K562 (cell line): ENCODE data around the gene TMEM184B. TPM values are rescaled to one million over a fixed set of nuclear protein-coding genes. Genes with fewer than 3 reads are reported as not detected.
A peak's percentile ranks its signal among the peaks of the same experiment; 100 is the strongest.

Experiments
- ARHGAP35 ChIP-seq: fragments of 450-650 bp; IDR thresholded peaks from 2 replicates; pipeline ENCODE4 v1.6.1; 2018; ENCODE audit not compliant: partially characterized antibody
- C11orf30 ChIP-seq: fragments of 450-650 bp; IDR thresholded peaks from 2 replicates; pipeline ENCODE4 v1.6.1; 2016; ENCODE audit warnings: low read depth, mild to moderate bottlenecking
- CBX3 ChIP-seq, 2 experiments: IDR thresholded peaks; 1 replicate in 1 of 2; 2 replicates in 1 of 2; pipeline ENCODE4 v1.6.1; 2012; ENCODE audit warnings: inconsistent platforms in 2 of 2, low read length in 2 of 2, borderline replicate concordance in 1 of 2, control low read depth in 1 of 2
- CLOCK ChIP-seq: fragments of 250-450 bp; sonication (Bioruptor Pico); IDR thresholded peaks from 2 replicates; pipeline ENCODE4 v1.4.0; 2020; ENCODE audit warnings: mild to moderate bottlenecking, moderate library complexity, borderline replicate concordance
- CREB1 ChIP-seq, 2 experiments: sonication (generic) in 1 of 2; formaldehyde crosslinking in 1 of 2; IDR thresholded peaks; 2 replicates each; pipeline versions ENCODE4 v1.6.1 to v1.8.0; 2012 to 2022; ENCODE audit warnings: inconsistent platforms in 1 of 2, mild to moderate bottlenecking in 1 of 2, missing genetic modification reagents in 1 of 2, moderate library complexity in 1 of 2
- DNMT1 ChIP-seq: fragments of 450-650 bp; IDR thresholded peaks from 2 replicates; pipeline ENCODE4 v1.6.1; 2016; ENCODE audit warnings: antibody characterized with exemption, mild to moderate bottlenecking
- FOXA1 ChIP-seq: fragments of 450-650 bp; IDR thresholded peaks from 2 replicates; pipeline ENCODE4 v1.6.1; 2016; ENCODE audit warnings: mild to moderate bottlenecking, borderline replicate concordance
- HDAC1 ChIP-seq, 2 experiments: fragments of 450-650 bp; IDR thresholded peaks; 2 replicates each; pipeline ENCODE4 v1.6.1; 2016 to 2017; ENCODE audit warnings: inconsistent platforms in 1 of 2, mild to moderate bottlenecking in 1 of 2, moderate library complexity in 1 of 2
- IFI16 ChIP-seq: fragments of 250-450 bp; sonication (Bioruptor Pico); IDR thresholded peaks from 2 replicates; pipeline ENCODE4 v2.1.2; 2022; ENCODE audit warnings: mild to moderate bottlenecking, inconsistent platforms
- KDM1A ChIP-seq, 2 experiments: fragments of 450-650 bp; IDR thresholded peaks; 2 replicates each; pipeline ENCODE4 v1.6.1; 2016; ENCODE audit warnings: mild to moderate bottlenecking in 2 of 2
- NFXL1 ChIP-seq: fragments of 450-650 bp; formaldehyde crosslinking; IDR thresholded peaks from 2 replicates; pipeline ENCODE4 v1.4.0; 2021; ENCODE audit warnings: mild to moderate bottlenecking
- RNF2 ChIP-seq: sonication (generic); IDR thresholded peaks from 2 replicates; pipeline ENCODE4 v1.6.1; 2016
- SMARCA4 ChIP-seq: fragments of 450-650 bp; IDR thresholded peaks from 2 replicates; pipeline ENCODE4 v1.6.1; 2016
- SNIP1 ChIP-seq: fragments of 450-650 bp; IDR thresholded peaks from 2 replicates; pipeline ENCODE4 v1.7.1; 2017; ENCODE audit warnings: low read depth, mild to moderate bottlenecking
- SOX6 ChIP-seq: fragments of 450-650 bp; IDR thresholded peaks from 2 replicates; pipeline ENCODE4 v1.6.1; 2014; ENCODE audit warnings: mild to moderate bottlenecking
- SP2 ChIP-seq: IDR thresholded peaks from 2 replicates; pipeline ENCODE4 v1.6.1; 2011; ENCODE audit warnings: mild to moderate bottlenecking, low read depth, low read length, moderate library complexity; ENCODE audit not compliant: poor library complexity, severe bottlenecking; ENCODE audit errors: extremely low read depth
- ZBTB8A ChIP-seq: fragments of 450-650 bp; IDR thresholded peaks from 2 replicates; pipeline ENCODE4 v1.6.1; 2018; ENCODE audit warnings: mild to moderate bottlenecking, moderate library complexity; ENCODE audit not compliant: partially characterized antibody
- ZC3H4 ChIP-seq: sonication (generic); formaldehyde crosslinking; IDR thresholded peaks from 2 replicates; pipeline ENCODE4 v1.9.0; 2021; ENCODE audit warnings: missing genetic modification reagents, borderline replicate concordance
- ZFP36 ChIP-seq: fragments of 150-350 bp; IDR thresholded peaks from 2 replicates; pipeline ENCODE4 v1.6.1; 2018; ENCODE audit warnings: low read length, low read depth; ENCODE audit not compliant: partially characterized antibody
- ZNF253 ChIP-seq: fragments of 250-450 bp; sonication (Bioruptor Pico); conservative IDR thresholded peaks from 2 replicates; pipeline ENCODE4 v1.6.1; 2021; ENCODE audit warnings: mild to moderate bottlenecking
- ZNF586 ChIP-seq: fragments of 450-650 bp; formaldehyde crosslinking; conservative IDR thresholded peaks from 2 replicates; pipeline ENCODE4 v1.4.0; 2020; ENCODE audit warnings: mild to moderate bottlenecking, moderate library complexity
- ZNF639 ChIP-seq, 2 experiments: fragments of 200-800 bp in 1 of 2; sonication (Bioruptor generic) in 1 of 2; sonication (generic) in 1 of 2; formaldehyde crosslinking in 1 of 2; IDR thresholded peaks in 1 of 2; conservative IDR thresholded peaks in 1 of 2; 2 replicates each; pipeline versions ENCODE4 v1.5.0 to v1.6.1; 2016 to 2020; ENCODE audit warnings: missing compliant biosample characterization in 1 of 2, missing genetic modification characterization in 1 of 2, missing genetic modification reagents in 1 of 2
- polyA plus RNA-seq, 8 experiments: library from polyadenylated mRNA; depleted of rRNA in 4 of 8; stranded (reverse) in 5 of 8; unstranded in 3 of 8; fragments of >200 nt; fragmentation: Nextera tagmentation in 2 of 8; fragmentation: Illumina TruSeq in 1 of 8; extraction: Ambion mirVana in 2 of 8; extraction: Trizol in 1 of 8; gene quantifications; 2 replicates each; pipeline versions ENCODE4 v1.2.1 to v1.2.3, GENCODE V29; 2011 to 2014; ENCODE audit warnings: inconsistent platforms in 1 of 8, missing spikeins in 1 of 8
- total RNA-seq, 7 experiments: library from RNA; depleted of rRNA in 6 of 7; stranded (reverse); fragments of >200 nt in 6 of 7; fragmentation: Illumina TruSeq in 2 of 7; extraction: Trizol in 2 of 7; gene quantifications; 2 replicates each; pipeline versions ENCODE4 v1.2.1 to v1.2.3, GENCODE V29; 2011 to 2021; ENCODE audit warnings: low replicate concordance in 1 of 7
- TF ChIP-seq, protein P1 (sequence below): fragments of 450-650 bp; IDR thresholded peaks from 2 replicates; pipeline ENCODE4 v1.6.1; 2017; ENCODE audit warnings: antibody characterized with exemption

TMEM184B gene
- total and polyA plus RNA-seq, 9 of the 15 experiments (the other 6 are each of a cell fraction or from before 2014, with no cell fraction given): 0.31 to 25.1 (median 6.2) TPM

DNA sequence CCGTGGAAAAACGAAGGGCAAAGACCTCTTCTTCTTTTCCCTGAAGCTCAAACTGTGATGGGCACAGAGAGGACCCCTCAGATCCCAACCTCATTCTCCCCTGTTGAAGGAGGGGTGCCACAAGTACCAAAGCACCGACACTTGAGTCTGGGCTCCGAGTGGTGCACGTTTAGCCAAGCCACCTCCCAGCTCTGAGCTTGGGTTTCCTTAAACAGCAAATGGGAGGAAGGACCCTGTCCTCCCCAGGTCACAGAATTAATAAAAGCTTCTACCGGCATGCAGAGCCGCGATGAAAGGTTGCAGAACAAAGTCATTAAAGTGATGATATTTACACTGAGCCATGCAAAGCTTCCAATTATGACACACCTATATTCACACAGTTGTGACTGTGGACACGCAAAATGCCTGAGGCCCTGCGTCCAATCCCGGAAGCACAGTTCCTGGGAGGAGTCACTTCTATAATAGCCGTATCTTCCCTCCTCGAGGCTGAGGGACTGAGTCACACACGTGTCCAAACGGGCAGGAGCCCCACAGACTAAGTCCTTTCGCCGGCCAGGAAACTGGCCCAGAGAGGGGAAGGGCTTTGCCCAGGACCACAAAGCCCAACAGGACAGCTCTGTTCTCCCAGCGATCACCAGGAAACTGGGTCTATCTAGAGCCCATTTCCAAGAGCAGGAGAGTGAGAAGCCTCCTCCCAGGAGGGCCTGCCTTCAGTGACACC lies 45.3 kb upstream of the TMEM184B start (continued):
- TF ChIP-seq KDM1A (IDR thresholded peaks at IDR 0.05): no peak; a peak in 1 of 4 replicates
- no peak for TF ChIP-seq SP2
- TF ChIP-seq, protein P1, sequence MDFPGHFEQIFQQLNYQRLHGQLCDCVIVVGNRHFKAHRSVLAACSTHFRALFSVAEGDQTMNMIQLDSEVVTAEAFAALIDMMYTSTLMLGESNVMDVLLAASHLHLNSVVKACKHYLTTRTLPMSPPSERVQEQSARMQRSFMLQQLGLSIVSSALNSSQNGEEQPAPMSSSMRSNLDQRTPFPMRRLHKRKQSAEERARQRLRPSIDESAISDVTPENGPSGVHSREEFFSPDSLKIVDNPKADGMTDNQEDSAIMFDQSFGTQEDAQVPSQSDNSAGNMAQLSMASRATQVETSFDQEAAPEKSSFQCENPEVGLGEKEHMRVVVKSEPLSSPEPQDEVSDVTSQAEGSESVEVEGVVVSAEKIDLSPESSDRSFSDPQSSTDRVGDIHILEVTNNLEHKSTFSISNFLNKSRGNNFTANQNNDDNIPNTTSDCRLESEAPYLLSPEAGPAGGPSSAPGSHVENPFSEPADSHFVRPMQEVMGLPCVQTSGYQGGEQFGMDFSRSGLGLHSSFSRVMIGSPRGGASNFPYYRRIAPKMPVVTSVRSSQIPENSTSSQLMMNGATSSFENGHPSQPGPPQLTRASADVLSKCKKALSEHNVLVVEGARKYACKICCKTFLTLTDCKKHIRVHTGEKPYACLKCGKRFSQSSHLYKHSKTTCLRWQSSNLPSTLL: no peak
- TF ChIP-seq SOX6: 0 out of 2 replicates have a peak, but pooled peaks have one; percentile 12
- TF ChIP-seq HDAC1 (IDR thresholded peaks at IDR 0.05): 0 out of 4 replicates have a peak, but pooled peaks of 1 of the 2 experiments have one; percentile 48
- TF ChIP-seq ZNF253: no peak
- no peak for TF ChIP-seq ZNF586 (CRISPR knock-in tag)
- TF ChIP-seq NFXL1 (CRISPR knock-in tag): no peak
- 0 out of 3 replicates have a peak, but pooled peaks of 1 of the 2 experiments have one; percentile 26 for TF ChIP-seq CBX3 (IDR thresholded peaks at IDR 0.05; ENCODE audit: borderline replicate concordance in 1 of 2, low read length in 2 of 2)
- TF ChIP-seq RNF2: 0 out of 2 replicates have a peak, but pooled peaks have one; percentile 41
- TF ChIP-seq ZFP36: peak; percentile 79
- no peak for TF ChIP-seq C11orf30
- TF ChIP-seq CREB1 (IDR thresholded peaks at IDR 0.05): peak; percentile 40; the same call in 1 of the 2 replicates
- no peak for TF ChIP-seq CREB1 (CRISPR knock-in tag; IDR thresholded peaks at IDR 0.05)
- no peak for TF ChIP-seq SNIP1
- TF ChIP-seq IFI16 (CRISPR knock-in tag): no peak
- no peak for TF ChIP-seq ARHGAP35
- no peak for TF ChIP-seq ZBTB8A
- no peak for TF ChIP-seq FOXA1
- TF ChIP-seq ZC3H4: 0 out of 2 replicates have a peak, but pooled peaks have one; percentile 68
- 0 out of 2 replicates have a peak, but pooled peaks have one; percentile 38 for TF ChIP-seq SMARCA4
- no peak for TF ChIP-seq CLOCK (CRISPR knock-in tag)
- peak in 1 of 2 experiments; percentile 36; a peak in 1 of 4 replicates for TF ChIP-seq ZNF639 (CRISPR knock-in tag; conservative IDR thresholded peaks at IDR 0.05 in 1 of 2, IDR thresholded peaks at IDR 0.05 in 1 of 2)
- no peak for TF ChIP-seq DNMT1
